Placental pericyte (primary cell): ENCODE results near the gene REEP5. TPM values are rescaled to one million over a fixed set of nuclear protein-coding genes. Genes with fewer than 3 reads are reported as not detected.

Experiments used
- total RNA-seq: library from RNA; depleted of rRNA; stranded (reverse); fragments of >200 nt; gene quantifications from 2 replicates; pipeline ENCODE4 v1.2.3, GENCODE V29; 2012

REEP5 gene
- total RNA-seq, result 41.4 and 56.0 TPM in 2 replicates

DNA sequence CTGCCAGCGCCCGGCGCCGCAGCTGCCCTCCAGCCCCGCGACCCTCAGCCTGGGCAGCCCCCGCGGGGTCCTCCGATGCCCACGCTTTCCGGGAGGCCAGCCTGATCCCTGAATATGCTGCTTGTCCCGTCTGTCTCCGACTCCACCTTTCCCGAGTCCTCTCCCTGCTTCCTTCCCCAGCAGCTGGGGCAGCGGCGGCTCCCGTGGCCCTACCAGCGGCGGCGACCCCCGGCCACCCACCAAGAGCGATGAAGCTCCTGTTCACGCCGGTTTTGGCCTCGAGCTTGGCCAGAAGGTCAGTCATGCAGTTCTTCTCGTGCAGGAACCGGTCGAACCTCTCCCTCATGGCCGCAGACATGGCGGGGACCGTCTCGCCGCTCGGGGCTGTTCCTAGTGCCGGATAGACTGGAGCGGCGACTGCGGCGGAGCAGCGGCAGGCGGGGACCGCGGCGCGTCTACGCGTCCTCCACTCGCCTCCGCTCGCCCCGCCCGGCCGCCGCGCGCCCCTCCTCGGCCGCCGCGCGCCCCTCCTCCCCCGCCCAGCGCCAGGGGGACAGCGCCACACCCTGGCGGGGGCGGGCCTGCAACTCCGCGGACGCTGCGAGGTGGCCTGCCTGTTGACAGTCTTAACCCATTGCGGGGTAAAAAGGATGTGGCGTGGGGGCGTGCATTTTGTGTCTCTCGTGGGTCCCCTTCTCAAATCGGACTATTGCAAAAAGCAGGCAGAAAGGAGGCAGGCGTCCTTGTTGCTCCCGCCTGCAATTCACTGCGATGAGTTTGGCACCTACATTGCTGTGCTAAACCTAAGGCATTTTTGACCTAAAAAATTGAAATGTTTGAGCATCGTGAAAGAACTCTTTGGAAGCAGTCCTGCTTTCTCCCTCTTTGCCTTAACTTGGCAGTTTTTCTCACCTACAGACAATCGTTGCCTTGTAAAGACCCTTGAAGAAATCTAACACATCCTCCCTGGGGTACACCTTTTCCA is at the start of gene REEP5:
Gene REEP5, minus strand, starts transcription at position 395 of the 985 bp plus-strand sequence. Its CDS starts 37 bp downstream, at position 358.

DNA sequence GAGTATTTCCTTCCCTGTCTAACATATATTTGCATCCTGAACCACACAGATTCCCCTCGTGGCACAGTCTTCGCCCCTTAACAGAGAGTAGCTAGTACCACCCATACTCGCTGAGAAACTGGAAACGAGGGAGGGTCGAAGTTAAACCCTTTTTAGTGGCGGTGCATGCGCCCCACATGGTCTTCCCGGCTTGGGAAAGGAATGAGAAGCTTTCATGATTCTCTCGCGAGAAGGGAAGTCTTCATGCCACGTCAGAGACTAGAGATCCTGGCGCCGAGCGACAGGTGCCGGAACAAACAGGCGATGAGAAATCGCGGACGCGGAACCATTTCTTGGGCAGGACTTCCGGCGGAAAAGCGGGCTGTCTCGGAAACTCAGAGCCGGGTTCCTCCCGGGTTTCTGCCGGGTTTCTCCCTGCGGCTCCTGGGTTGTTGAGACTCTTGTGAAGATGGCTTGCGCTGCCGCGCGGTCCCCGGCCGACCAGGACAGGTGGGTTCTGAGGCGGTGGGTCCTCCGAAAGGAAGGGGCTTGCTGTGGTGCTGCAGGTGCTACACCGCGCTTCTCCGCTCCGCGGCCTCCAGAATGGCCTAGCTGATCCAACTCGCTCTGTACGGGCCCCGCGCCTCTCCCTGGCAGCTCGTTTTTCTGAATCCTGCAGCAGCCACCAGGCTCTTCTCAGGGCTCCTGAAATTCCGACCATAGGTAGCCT is 60.9 kb downstream of the REEP5 start, which contains the start of gene SRP19:
Gene SRP19, plus strand, starts transcription at position 359 of the 709 bp plus-strand sequence. Its CDS starts 90 bp downstream, at position 449.

Other genes starting within 250 kb of the REEP5 start
- gene APC, start 184.3 kb downstream of the REEP5 start, total RNA-seq, result 36.8 and 62.4 TPM in 2 replicates
- gene SRP19, start 60.9 kb downstream of the REEP5 start, total RNA-seq, result 60.1 and 93.7 TPM in 2 replicates
- 23.0 and 37.1 TPM in 2 replicates for gene DCP2, start 54.6 kb upstream of the REEP5 start, total RNA-seq